CD14-positive monocyte (primary cell): ENCODE measurements around the gene ARHGAP44. TPM values are rescaled to one million over a fixed set of nuclear protein-coding genes. Genes with fewer than 3 reads are reported as not detected.
A peak's percentile ranks its signal among the peaks of the same experiment; 100 is the strongest.

Experiments
- DNase-seq, 3 donors: peaks; one replicate each; pipeline ENCODE4 v3.0.0-alpha.2; 2011 to 2022
- H2AFZ ChIP-seq: 2 replicates; pipeline ENCODE4 v1.6.0; 2012; ENCODE audit warnings: mild to moderate bottlenecking, low read depth, low read length, inconsistent platforms; ENCODE audit not compliant: insufficient read depth, poor library complexity, severe bottlenecking
- H3K27ac ChIP-seq, 2 donors: 1 replicate in 1 of 2; 2 replicates in 1 of 2; pipeline ENCODE4 v1.5.1; 2012 to 2013; ENCODE audit warnings: low read length in 2 of 2, control low read depth in 1 of 2, inconsistent platforms in 1 of 2, low read depth in 1 of 2, mild to moderate bottlenecking in 1 of 2
- H3K27me3 ChIP-seq, 2 donors: one replicate each; pipeline versions ENCODE4 v1.6.0 to v1.6.1; 2011 to 2013; ENCODE audit warnings: low read length in 2 of 2; ENCODE audit not compliant: control insufficient read depth in 2 of 2, insufficient read depth in 2 of 2
- H3K36me3 ChIP-seq, 2 donors: replicated peaks in 1 of 2; 1 replicate in 1 of 2; 2 replicates in 1 of 2; pipeline versions ENCODE4 v1.5.1 to v1.6.1; 2012 to 2013; ENCODE audit warnings: low read length in 2 of 2, control low read depth in 1 of 2, inconsistent platforms in 1 of 2, mild to moderate bottlenecking in 1 of 2; ENCODE audit not compliant: insufficient read depth in 2 of 2, control insufficient read depth in 1 of 2
- H3K4me1 ChIP-seq, 2 donors: 1 replicate in 1 of 2; 2 replicates in 1 of 2; pipeline versions ENCODE4 v1.5.1 to v1.6.1; 2012 to 2013; ENCODE audit warnings: low read length in 2 of 2, control low read depth in 1 of 2, inconsistent platforms in 1 of 2, mild to moderate bottlenecking in 1 of 2, moderate library complexity in 1 of 2; ENCODE audit not compliant: insufficient read depth in 2 of 2, control insufficient read depth in 1 of 2
- H3K4me2 ChIP-seq: replicated peaks from 2 replicates; pipeline ENCODE3; 2012; ENCODE audit warnings: low read length, moderate library complexity, mild to moderate bottlenecking; ENCODE audit not compliant: poor library complexity, severe bottlenecking; ENCODE audit errors: extremely low read depth
- H3K4me3 ChIP-seq, 3 experiments: fragments of 200-600 bp in 1 of 3; sonication (generic) in 1 of 3; replicated peaks in 1 of 3; 1 replicate in 2 of 3; 2 replicates in 1 of 3; pipeline ENCODE4 v1.5.1; 2011 to 2013; ENCODE audit warnings: low read length in 3 of 3, mild to moderate bottlenecking in 3 of 3, control low read depth in 2 of 3, low read depth in 2 of 3, inconsistent platforms in 1 of 3, moderate library complexity in 1 of 3
- H3K79me2 ChIP-seq: 2 replicates; pipeline ENCODE4 v1.6.0; 2012; ENCODE audit warnings: mild to moderate bottlenecking, control low read depth, inconsistent platforms, low read length, moderate library complexity; ENCODE audit not compliant: insufficient read depth
- H3K9ac ChIP-seq: 2 replicates; pipeline ENCODE4 v1.6.0; 2017; ENCODE audit warnings: low read length, mild to moderate bottlenecking; ENCODE audit not compliant: insufficient read depth, poor library complexity, severe bottlenecking
- H3K9me3 ChIP-seq, 2 donors: replicated peaks in 1 of 2; 1 replicate in 1 of 2; 2 replicates in 1 of 2; pipeline versions ENCODE4 v1.5.1 to v1.6.1; 2012 to 2013; ENCODE audit warnings: low read length in 2 of 2, control low read depth in 1 of 2; ENCODE audit not compliant: control insufficient read depth in 1 of 2, insufficient read depth in 1 of 2
- H4K20me1 ChIP-seq: 2 replicates; pipeline ENCODE4 v1.6.0; 2012; ENCODE audit warnings: mild to moderate bottlenecking, low read length, control low read depth, moderate library complexity; ENCODE audit not compliant: insufficient read depth
- H3K27ac Mint-ChIP-seq, 7 donors: one replicate each; pipeline ENCODE4 v1.8.0; 2020; ENCODE audit warnings: mild to moderate bottlenecking in 7 of 7, mixed read lengths in 7 of 7, moderate library complexity in 6 of 7, inconsistent platforms in 2 of 7
- H3K27me3 Mint-ChIP-seq, 3 donors: one replicate each; pipeline ENCODE4 v1.8.0; 2021 to 2022; ENCODE audit warnings: low read depth in 3 of 3, mild to moderate bottlenecking in 3 of 3, mixed read lengths in 3 of 3, moderate library complexity in 3 of 3, inconsistent platforms in 1 of 3
- H3K36me3 Mint-ChIP-seq, 2 donors: one replicate each; pipeline ENCODE4 v1.8.0; 2020; ENCODE audit warnings: mixed read lengths in 2 of 2, inconsistent platforms in 1 of 2, mild to moderate bottlenecking in 1 of 2
- H3K4me1 Mint-ChIP-seq: one replicate; pipeline ENCODE4 v1.8.0; 2020; ENCODE audit warnings: mild to moderate bottlenecking, mixed read lengths
- H3K4me3 Mint-ChIP-seq, 2 donors: one replicate each; pipeline ENCODE4 v1.8.0; 2020; ENCODE audit warnings: mild to moderate bottlenecking in 2 of 2, mixed read lengths in 2 of 2, moderate library complexity in 1 of 2
- H3K9me3 Mint-ChIP-seq, 7 donors: one replicate each; pipeline ENCODE4 v1.8.0; 2020 to 2022; ENCODE audit warnings: mixed read lengths in 7 of 7, mild to moderate bottlenecking in 6 of 7, moderate library complexity in 6 of 7, inconsistent platforms in 2 of 7
- WGBS: methylation state at CpG from one replicate; pipeline ENCODE4 v1.1.5; 2013; ENCODE audit warnings: missing lambda C conversion rate; ENCODE audit not compliant: insufficient coverage; 5-methylcytosine and 5-hydroxymethylcytosine counted together
- intact Hi-C, 2 donors: fragments of 100-400 bp; cut with micrococcal nuclease; formaldehyde crosslinking; loops; one replicate each; pipeline versions ENCODE4 v1.15.0 to v1.15.1; 2023
- polyA minus RNA-seq: library from RNA; depleted of rRNA, polyadenylated mRNA; stranded (reverse); fragments of >200 nt; gene quantifications from 2 replicates; pipeline ENCODE4 v1.2.3, GENCODE V29; 2012
- polyA plus RNA-seq, 3 donors: library from polyadenylated mRNA; depleted of rRNA in 1 of 3; unstranded in 2 of 3; stranded (reverse) in 1 of 3; fragments of 300-500 nt in 2 of 3; fragments of >200 nt in 1 of 3; fragmentation: Illumina TruSeq in 2 of 3; gene quantifications; 1 replicate in 2 of 3; 2 replicates in 1 of 3; pipeline ENCODE4 v1.2.3, GENCODE V29; 2012 to 2021
- total RNA-seq, 12 experiments: library from RNA in 1 of 12; stranded (reverse) in 1 of 12; fragments of 120-200 nt in 1 of 12; gene quantifications; one replicate each; pipeline ENCODE4 v1.2.4 and lab custom pipeline; 2013 to 2026; ENCODE audit warnings: mixed read lengths in 6 of 12, inconsistent platforms in 1 of 12
- TF ChIP-seq, protein P1 (sequence below): fragments of 200-600 bp; IDR thresholded peaks from one replicate; pipeline ENCODE4 v1.8.0; 2022; ENCODE audit warnings: antibody characterized with exemption, mild to moderate bottlenecking

ARHGAP44 gene, protein sequence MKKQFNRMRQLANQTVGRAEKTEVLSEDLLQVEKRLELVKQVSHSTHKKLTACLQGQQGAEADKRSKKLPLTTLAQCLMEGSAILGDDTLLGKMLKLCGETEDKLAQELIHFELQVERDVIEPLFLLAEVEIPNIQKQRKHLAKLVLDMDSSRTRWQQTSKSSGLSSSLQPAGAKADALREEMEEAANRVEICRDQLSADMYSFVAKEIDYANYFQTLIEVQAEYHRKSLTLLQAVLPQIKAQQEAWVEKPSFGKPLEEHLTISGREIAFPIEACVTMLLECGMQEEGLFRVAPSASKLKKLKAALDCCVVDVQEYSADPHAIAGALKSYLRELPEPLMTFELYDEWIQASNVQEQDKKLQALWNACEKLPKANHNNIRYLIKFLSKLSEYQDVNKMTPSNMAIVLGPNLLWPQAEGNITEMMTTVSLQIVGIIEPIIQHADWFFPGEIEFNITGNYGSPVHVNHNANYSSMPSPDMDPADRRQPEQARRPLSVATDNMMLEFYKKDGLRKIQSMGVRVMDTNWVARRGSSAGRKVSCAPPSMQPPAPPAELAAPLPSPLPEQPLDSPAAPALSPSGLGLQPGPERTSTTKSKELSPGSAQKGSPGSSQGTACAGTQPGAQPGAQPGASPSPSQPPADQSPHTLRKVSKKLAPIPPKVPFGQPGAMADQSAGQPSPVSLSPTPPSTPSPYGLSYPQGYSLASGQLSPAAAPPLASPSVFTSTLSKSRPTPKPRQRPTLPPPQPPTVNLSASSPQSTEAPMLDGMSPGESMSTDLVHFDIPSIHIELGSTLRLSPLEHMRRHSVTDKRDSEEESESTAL
- total RNA-seq (2013), result not detected
- polyA plus RNA-seq, result not detected
- polyA minus RNA-seq, result not detected in 2 replicates
- 0 to 1.9 (median 0.08) reads per million in 11 experiments for total RNA-seq (lab: John Stamatoyannopoulos, UW)

DNA sequence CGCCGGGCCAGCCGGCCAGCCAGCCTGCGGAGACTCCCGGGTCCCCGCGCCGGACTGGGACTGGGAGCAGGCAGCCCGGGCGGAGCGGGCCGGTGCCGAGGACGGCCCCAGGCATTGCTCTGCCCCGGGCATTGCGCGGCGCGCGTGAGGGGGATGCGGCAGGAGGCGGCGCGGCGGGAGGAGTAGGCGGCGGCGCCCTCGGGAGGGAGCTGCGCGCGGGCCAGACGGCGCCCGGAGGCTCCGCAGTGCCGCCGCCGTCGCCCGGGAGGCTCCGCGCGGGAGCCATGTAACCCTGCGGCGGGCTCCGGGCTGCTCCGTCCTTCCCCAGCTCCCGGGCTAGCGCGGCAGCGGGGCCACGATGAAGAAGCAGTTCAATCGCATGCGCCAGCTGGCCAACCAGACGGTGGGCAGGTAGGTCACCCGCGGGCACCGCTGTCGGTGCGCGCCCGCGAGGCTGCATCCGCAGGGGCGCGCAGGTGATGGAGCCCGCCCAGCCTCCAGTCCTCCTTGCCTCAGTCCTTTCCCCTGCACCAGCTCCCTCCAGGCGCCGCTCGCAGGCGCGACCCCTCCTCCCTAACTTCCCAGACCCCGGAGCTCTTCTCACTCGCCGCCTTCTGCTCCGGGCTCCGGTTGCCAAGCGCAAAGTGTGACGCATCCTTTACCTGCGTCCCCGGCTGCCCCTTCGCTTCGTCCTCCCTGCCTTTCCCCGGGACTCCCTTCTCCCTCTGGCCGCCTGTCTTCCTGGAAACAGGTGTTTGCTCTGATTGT lies at the start of gene ARHGAP44:
ARHGAP44 (plus strand) TSS at position 18 of the 768 bp plus-strand sequence; CDS start at position 359, 341 bp downstream.
- Histone ChIP-seq H3K9ac (no peak within 1 kb of the TSS), H4K20me1 (no peaks in the 10 kb centered on the region), H3K4me3 (peak within 1 kb of the TSS in 1 of 3 experiments; percentile 38), H3K27me3 (peaks cover 17 to 33% of the 10 kb centered on the region in 2 donors), H3K27ac (no peak within 1 kb of the TSS), H3K4me1 (no peaks in the 10 kb centered on the region), H2AFZ (no peak within 1 kb of the TSS), H3K4me2 (peak within 1 kb of the TSS; percentile 46), H3K36me3 (no peaks in the 10 kb centered on the region), H3K9me3 (no peaks in the 10 kb centered on the region), H3K79me2 (no peaks in the 10 kb centered on the region)
- under 1% methylated on average over 86 of the region's 86 CpGs for WGBS
- Mint-ChIP-seq H3K27ac (peak within 1 kb of the TSS in 1 of 7 donors; percentile 7), H3K9me3 (peaks cover 0 to 10% (median 5%) of the 10 kb centered on the region in 7 donors), H3K36me3 (peaks cover 0 to 3% of the 10 kb centered on the region in 2 donors), H3K4me3 (peak within 1 kb of the TSS; percentile 60 to 81), H3K4me1 (peaks cover 6% of the 10 kb centered on the region), H3K27me3 (peaks cover 31 to 35% (median 35%) of the 10 kb centered on the region in 3 donors)
- intact Hi-C loops, result no loop called here
- no peak for DNase-seq
- TF ChIP-seq, protein P1, sequence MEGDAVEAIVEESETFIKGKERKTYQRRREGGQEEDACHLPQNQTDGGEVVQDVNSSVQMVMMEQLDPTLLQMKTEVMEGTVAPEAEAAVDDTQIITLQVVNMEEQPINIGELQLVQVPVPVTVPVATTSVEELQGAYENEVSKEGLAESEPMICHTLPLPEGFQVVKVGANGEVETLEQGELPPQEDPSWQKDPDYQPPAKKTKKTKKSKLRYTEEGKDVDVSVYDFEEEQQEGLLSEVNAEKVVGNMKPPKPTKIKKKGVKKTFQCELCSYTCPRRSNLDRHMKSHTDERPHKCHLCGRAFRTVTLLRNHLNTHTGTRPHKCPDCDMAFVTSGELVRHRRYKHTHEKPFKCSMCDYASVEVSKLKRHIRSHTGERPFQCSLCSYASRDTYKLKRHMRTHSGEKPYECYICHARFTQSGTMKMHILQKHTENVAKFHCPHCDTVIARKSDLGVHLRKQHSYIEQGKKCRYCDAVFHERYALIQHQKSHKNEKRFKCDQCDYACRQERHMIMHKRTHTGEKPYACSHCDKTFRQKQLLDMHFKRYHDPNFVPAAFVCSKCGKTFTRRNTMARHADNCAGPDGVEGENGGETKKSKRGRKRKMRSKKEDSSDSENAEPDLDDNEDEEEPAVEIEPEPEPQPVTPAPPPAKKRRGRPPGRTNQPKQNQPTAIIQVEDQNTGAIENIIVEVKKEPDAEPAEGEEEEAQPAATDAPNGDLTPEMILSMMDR, result no peak

DNA sequence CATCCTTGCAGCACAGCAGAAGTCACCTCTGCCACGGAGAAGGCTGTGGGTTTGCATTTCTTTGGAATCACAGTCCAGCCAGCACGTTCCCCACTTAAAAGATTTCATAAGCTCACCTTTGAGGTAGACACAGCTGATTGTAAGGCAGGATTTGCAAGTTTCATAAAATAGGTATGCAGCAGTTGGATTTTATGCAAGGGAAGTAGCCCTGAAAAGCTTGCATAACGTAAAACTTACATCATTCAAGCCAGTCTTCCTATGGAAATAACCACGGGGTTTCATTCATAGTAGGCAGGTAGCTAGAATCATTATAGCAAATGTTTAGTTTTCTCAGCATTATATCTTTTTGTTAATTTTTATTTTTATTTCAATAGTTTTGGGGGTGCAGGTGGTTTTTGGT lies 49.8 kb upstream of the ARHGAP44 start:
- no peaks in the 10 kb centered on the region for H3K36me3 ChIP-seq
- no peak overlapping the region for H3K4me2 ChIP-seq
- Mint-ChIP-seq H3K4me1 (no peaks in the 10 kb centered on the region), H3K4me3 (no peak overlapping the region), H3K9me3 (no peaks in the 10 kb centered on the region), H3K27ac (no peak overlapping the region), H3K27me3 (peaks cover 0 to 5% (median 2%) of the 10 kb centered on the region in 3 donors), H3K36me3 (no peaks in the 10 kb centered on the region)
- 63% methylated on average over 1 of the region's 4 CpGs for WGBS
- H3K9ac ChIP-seq, result no peak overlapping the region
- H4K20me1 ChIP-seq, result no peaks in the 10 kb centered on the region
- H3K4me3 ChIP-seq, result no peak overlapping the region
- H3K79me2 ChIP-seq, result no peaks in the 10 kb centered on the region
- no peaks in the 10 kb centered on the region for H3K27me3 ChIP-seq
- intact Hi-C loops, result no loop called here
- no peaks in the 10 kb centered on the region for H3K9me3 ChIP-seq
- no peak overlapping the region for H3K27ac ChIP-seq
- no peak for DNase-seq
- no peaks in the 10 kb centered on the region for H3K4me1 ChIP-seq
- TF ChIP-seq, protein P1, result no peak
- H2AFZ ChIP-seq, result no peak overlapping the region
